ENCODE data around the gene SH3BGR. TPM values are rescaled to one million over a fixed set of nuclear protein-coding genes. Genes with fewer than 3 reads are reported as not detected.

The SH3BGR gene
- total RNA-seq, 1 donor, result 1.4 TPM

- H3K36me3 ChIP-seq (ENCODE audit: insufficient read depth, low read length), result no peaks in the 10 kb centered on the region
- no peak overlapping the region for H3K4me3 ChIP-seq (ENCODE audit: insufficient read depth, low read length)
- no peak overlapping the region for H3K27ac ChIP-seq (ENCODE audit: low read depth, low read length)
- no peaks in the 10 kb centered on the region for H3K9me3 ChIP-seq (ENCODE audit: low read depth, low read length)
- H4K20me1 ChIP-seq (ENCODE audit: insufficient read depth, low read length), result no peaks in the 10 kb centered on the region
- H2AFZ ChIP-seq (ENCODE audit: low read length), result no peak overlapping the region
- no peak for DNase-seq (ENCODE audit: insufficient read length, low spot score, missing footprints)
- H3K4me1 ChIP-seq (ENCODE audit: insufficient read depth, low read length), result no peaks in the 10 kb centered on the region
- H3K27me3 ChIP-seq (ENCODE audit: insufficient read depth, low read length), result no peaks in the 10 kb centered on the region
- no peaks in the 10 kb centered on the region for H3K79me2 ChIP-seq (ENCODE audit: insufficient read depth, low read length)
- H3K4me2 ChIP-seq (ENCODE audit: insufficient read depth, low read length), result no peak overlapping the region
- TF ChIP-seq, protein P1, sequence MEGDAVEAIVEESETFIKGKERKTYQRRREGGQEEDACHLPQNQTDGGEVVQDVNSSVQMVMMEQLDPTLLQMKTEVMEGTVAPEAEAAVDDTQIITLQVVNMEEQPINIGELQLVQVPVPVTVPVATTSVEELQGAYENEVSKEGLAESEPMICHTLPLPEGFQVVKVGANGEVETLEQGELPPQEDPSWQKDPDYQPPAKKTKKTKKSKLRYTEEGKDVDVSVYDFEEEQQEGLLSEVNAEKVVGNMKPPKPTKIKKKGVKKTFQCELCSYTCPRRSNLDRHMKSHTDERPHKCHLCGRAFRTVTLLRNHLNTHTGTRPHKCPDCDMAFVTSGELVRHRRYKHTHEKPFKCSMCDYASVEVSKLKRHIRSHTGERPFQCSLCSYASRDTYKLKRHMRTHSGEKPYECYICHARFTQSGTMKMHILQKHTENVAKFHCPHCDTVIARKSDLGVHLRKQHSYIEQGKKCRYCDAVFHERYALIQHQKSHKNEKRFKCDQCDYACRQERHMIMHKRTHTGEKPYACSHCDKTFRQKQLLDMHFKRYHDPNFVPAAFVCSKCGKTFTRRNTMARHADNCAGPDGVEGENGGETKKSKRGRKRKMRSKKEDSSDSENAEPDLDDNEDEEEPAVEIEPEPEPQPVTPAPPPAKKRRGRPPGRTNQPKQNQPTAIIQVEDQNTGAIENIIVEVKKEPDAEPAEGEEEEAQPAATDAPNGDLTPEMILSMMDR (IDR thresholded peaks at IDR 0.05; ENCODE audit: extremely low read depth, low read depth, low read length), result peak; percentile 18
These were observed 4.9 kb downstream of the SH3BGR start for GRCh38 chr21:39456665-39457064.

GRCh38 chr21:39461419-39461818, 9.6 kb downstream of the SH3BGR start:
- no peaks in the 10 kb centered on the region for H3K4me1 ChIP-seq (ENCODE audit: insufficient read depth, low read length)
- no peak overlapping the region for H2AFZ ChIP-seq (ENCODE audit: low read length)
- no peak overlapping the region for H3K4me2 ChIP-seq (ENCODE audit: insufficient read depth, low read length)
- no peaks in the 10 kb centered on the region for H3K36me3 ChIP-seq (ENCODE audit: insufficient read depth, low read length)
- no peak overlapping the region for H3K27ac ChIP-seq (ENCODE audit: low read depth, low read length)
- no peaks in the 10 kb centered on the region for H3K79me2 ChIP-seq (ENCODE audit: insufficient read depth, low read length)
- no peak overlapping the region for H3K4me3 ChIP-seq (ENCODE audit: insufficient read depth, low read length)
- no peaks in the 10 kb centered on the region for H4K20me1 ChIP-seq (ENCODE audit: insufficient read depth, low read length)
- TF ChIP-seq, protein P1 (IDR thresholded peaks at IDR 0.05; ENCODE audit: extremely low read depth, low read depth, low read length), result no peak
- no peaks in the 10 kb centered on the region for H3K27me3 ChIP-seq (ENCODE audit: insufficient read depth, low read length)
- no peak for DNase-seq (ENCODE audit: insufficient read length, low spot score, missing footprints)
- H3K9me3 ChIP-seq (ENCODE audit: low read depth, low read length), result no peaks in the 10 kb centered on the region

DNA sequence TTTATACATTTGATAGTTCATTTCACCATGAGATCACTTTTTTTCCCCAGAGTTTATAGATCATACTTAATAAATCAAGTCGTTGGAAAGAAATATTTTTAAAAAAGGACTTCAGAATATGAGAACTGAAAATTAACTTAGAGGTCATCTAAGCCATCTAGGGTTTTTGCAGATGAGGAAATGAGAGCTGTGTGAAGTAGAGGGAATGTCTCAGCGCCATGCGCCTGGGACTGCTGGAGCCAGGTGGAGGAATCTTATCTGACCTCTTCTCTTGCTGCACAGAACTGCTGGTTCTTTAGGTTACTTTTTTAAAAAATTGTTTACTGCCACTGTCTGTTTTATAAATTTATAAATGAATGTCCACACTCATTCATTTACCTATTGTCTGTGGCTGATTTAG, 11.5 kb downstream of the SH3BGR start:
- no peak for DNase-seq (ENCODE audit: insufficient read length, low spot score, missing footprints)
- TF ChIP-seq, protein P1 (IDR thresholded peaks at IDR 0.05; ENCODE audit: extremely low read depth, low read depth, low read length), result no peak
- H3K4me2 ChIP-seq (ENCODE audit: insufficient read depth, low read length), result no peak overlapping the region
- no peaks in the 10 kb centered on the region for H3K79me2 ChIP-seq (ENCODE audit: insufficient read depth, low read length)
- no peaks in the 10 kb centered on the region for H3K36me3 ChIP-seq (ENCODE audit: insufficient read depth, low read length)
- H3K27ac ChIP-seq (ENCODE audit: low read depth, low read length), result no peak overlapping the region
- no peaks in the 10 kb centered on the region for H3K9me3 ChIP-seq (ENCODE audit: low read depth, low read length)
- H3K27me3 ChIP-seq (ENCODE audit: insufficient read depth, low read length), result no peaks in the 10 kb centered on the region
- no peaks in the 10 kb centered on the region for H4K20me1 ChIP-seq (ENCODE audit: insufficient read depth, low read length)
- no peak overlapping the region for H2AFZ ChIP-seq (ENCODE audit: low read length)
- H3K4me1 ChIP-seq (ENCODE audit: insufficient read depth, low read length), result no peaks in the 10 kb centered on the region
- no peak overlapping the region for H3K4me3 ChIP-seq (ENCODE audit: insufficient read depth, low read length)

GRCh38 chr21:39466584-39466983, 14.8 kb downstream of the SH3BGR start:
- Histone ChIP-seq H3K9me3 (ENCODE audit: low read depth, low read length) (no peaks in the 10 kb centered on the region), H3K79me2 (ENCODE audit: insufficient read depth, low read length) (no peaks in the 10 kb centered on the region), H3K27ac (ENCODE audit: low read depth, low read length) (no peak overlapping the region), H3K27me3 (ENCODE audit: insufficient read depth, low read length) (no peaks in the 10 kb centered on the region), H2AFZ (ENCODE audit: low read length) (no peak overlapping the region), H3K4me3 (ENCODE audit: insufficient read depth, low read length) (no peak overlapping the region), H3K36me3 (ENCODE audit: insufficient read depth, low read length) (no peaks in the 10 kb centered on the region), H4K20me1 (ENCODE audit: insufficient read depth, low read length) (no peaks in the 10 kb centered on the region), H3K4me1 (ENCODE audit: insufficient read depth, low read length) (no peaks in the 10 kb centered on the region), H3K4me2 (ENCODE audit: insufficient read depth, low read length) (no peak overlapping the region)
- TF ChIP-seq, protein P1 (IDR thresholded peaks at IDR 0.05; ENCODE audit: extremely low read depth, low read depth, low read length), result no peak
- DNase-seq (ENCODE audit: insufficient read length, low spot score, missing footprints), result no peak
